ENCODE measurements around the gene CSPG4.
"Not testable (repeated sequence)": the region's sequence is repeated elsewhere in the genome, so short reads cannot be mapped to it uniquely, and the experiment has no call there.

Gene CSPG4, protein sequence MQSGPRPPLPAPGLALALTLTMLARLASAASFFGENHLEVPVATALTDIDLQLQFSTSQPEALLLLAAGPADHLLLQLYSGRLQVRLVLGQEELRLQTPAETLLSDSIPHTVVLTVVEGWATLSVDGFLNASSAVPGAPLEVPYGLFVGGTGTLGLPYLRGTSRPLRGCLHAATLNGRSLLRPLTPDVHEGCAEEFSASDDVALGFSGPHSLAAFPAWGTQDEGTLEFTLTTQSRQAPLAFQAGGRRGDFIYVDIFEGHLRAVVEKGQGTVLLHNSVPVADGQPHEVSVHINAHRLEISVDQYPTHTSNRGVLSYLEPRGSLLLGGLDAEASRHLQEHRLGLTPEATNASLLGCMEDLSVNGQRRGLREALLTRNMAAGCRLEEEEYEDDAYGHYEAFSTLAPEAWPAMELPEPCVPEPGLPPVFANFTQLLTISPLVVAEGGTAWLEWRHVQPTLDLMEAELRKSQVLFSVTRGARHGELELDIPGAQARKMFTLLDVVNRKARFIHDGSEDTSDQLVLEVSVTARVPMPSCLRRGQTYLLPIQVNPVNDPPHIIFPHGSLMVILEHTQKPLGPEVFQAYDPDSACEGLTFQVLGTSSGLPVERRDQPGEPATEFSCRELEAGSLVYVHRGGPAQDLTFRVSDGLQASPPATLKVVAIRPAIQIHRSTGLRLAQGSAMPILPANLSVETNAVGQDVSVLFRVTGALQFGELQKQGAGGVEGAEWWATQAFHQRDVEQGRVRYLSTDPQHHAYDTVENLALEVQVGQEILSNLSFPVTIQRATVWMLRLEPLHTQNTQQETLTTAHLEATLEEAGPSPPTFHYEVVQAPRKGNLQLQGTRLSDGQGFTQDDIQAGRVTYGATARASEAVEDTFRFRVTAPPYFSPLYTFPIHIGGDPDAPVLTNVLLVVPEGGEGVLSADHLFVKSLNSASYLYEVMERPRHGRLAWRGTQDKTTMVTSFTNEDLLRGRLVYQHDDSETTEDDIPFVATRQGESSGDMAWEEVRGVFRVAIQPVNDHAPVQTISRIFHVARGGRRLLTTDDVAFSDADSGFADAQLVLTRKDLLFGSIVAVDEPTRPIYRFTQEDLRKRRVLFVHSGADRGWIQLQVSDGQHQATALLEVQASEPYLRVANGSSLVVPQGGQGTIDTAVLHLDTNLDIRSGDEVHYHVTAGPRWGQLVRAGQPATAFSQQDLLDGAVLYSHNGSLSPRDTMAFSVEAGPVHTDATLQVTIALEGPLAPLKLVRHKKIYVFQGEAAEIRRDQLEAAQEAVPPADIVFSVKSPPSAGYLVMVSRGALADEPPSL (N-terminal part only)

DNA sequence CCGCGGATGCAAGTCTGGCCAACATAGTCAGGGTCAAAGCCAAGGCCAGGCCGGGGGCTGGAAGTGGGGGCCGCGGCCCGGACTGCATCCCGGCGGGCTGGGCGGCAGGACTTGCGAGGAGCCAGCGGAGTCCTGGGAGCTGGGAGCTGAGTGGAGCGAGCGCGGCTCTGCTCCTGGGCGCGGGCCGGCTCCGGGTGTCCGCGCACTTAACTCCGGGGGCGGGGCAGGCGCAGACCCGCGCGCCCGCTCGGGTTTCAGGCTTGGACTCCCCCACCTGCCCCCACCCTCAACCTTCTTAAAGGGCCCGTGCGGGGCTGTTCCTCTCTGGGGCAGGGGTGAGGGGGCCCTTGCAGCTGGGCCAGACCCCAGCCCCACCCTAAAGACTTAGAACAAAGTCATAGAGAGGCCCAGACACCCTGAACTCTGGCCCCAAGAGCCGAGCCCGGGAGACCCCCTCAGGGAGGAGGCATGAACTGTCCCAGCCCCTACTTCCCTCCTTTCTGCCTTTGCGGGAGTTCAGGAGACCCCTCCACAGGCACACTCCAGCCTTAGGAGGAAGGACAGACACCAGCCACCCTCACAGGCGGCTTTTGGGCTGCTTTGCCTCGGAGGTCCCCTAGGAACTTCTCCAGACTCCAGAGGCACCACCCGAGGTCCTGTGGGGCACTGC, at the start of gene CSPG4:
CSPG4 (minus strand) TSS at position 181 of the 670 bp plus-strand sequence; CDS start at position 88, 93 bp downstream.
- DNase-seq, result peak; percentile 13

- not testable (repeated sequence) for DNase-seq
These were observed 49.7 kb upstream of the CSPG4 start for GRCh38 chr15:75762357-75762718.

DNA sequence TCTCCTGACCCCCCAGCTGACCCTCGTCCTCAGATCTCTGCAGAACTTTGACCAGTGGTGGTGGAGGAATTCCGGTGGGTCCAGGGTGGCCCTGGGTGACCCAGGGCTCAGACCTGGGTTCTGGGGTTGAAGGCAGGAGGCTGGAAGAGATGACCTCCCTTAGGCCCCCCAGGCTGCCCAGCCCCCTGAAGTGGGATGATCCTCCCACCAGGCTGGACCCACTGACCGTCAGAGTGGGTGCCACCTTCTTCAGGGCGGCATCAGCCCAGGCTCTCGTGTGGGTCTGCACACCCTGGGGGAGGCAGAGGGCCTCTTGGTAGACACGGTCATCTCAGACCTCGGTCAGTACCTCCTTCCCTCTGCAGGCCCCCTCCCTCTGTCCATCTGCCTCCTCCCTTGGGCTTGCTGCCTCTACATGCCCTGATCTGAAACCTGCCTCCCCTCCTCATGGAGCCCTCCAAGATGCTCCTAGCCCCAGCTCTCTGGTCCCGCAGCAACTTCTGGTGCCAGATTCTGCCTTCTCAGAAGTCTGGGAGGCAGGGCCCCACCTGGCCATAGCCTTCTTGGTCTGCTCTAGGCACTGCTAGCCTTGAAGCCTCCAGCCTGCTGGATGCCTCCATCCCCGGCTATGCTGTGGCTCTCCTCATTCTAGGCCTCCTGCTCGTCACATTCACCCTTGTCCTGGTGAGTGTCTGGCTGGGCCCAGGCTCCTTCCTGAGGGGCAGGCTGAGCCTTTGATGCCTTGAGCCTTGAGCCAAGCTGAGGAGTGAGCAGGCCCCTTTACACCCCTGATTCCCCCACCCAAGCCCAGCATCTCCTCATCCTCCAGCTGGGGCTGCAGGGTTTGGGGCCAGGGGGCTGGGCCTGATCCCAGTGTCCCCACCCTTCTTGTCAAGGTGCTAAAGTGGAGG, 49.1 kb upstream of the CSPG4 start:
- no peak for DNase-seq

GRCh38 chr15:75760704-75761435, 48.2 kb upstream of the CSPG4 start:
- no peak for DNase-seq

- DNase-seq, result not testable (repeated sequence)
These were observed 47.5 kb upstream of the CSPG4 start for GRCh38 chr15:75760131-75760520.

DNA sequence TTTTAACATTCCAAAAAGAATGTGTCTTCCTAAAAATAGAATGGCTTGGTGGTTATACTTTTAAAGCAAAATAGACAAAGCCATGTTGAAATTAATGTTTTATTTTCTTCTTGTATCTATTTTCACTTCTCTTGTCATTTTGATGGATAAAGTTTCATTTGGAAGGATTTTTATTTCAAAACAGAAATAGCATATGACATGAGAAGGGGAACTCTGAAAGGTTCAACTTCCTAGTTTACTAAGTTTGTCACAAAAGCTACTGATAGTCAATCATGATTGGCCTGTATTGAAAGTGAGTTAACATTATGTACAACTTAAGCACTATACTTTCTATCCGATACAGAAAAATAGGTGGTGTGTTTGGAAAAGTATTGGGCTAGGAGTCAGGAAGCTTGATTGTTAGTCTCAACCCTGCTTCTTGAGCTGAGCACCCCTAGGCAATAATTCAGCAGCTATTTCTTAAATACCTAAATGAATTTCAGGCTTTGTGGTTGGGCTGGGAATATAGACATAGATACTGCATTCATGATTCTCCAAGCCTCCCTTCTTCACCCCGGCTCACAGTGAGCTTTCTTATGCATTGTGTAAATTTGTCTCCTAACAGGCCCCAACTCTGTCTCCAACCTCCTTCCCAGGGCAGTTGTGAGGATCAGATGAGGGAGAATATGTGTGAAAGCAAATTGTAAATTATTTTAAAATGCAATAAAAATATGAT, 46.9 kb upstream of the CSPG4 start:
- no peak for DNase-seq

DNA sequence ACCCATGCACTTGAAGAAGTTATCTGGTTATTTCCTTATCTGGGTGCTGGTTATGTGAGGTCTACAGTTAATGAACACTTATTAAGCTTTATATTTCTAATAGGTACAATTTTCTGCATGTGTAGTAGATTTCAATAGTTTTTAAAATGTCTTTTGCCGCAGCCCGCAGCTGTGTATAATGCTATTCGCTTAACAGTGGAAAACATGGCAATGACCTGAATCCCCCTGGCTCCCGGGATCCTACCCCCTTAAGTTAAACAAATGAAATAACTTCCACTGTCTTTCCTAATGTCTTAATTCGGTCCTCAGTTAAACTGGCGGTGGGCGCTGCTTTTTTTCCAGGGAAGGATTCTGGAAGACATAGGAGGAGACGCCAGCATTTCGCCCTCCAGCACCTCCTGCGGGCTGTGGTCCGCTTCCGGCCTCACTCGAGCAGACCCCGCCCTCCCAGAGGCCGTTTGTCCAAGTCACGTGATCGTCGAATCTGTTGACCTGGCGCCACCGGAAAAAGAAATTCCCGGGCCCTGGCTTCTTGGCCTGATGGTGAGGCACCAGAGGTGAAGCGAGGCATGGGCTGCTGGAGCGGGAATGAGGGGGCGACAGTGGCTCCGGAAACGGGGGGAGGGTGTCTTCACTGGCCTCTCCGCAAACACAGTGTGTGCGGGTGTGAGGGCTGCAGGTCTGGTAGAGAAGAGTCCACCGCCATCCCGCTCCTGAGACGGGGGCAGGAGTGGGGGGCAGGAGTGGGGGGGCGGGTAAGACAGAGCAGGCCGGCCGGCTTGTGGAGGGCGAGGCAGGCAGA, 45.6 kb upstream of the CSPG4 start:
- peak; percentile 55 for DNase-seq

GRCh38 chr15:75754871-75755270, 42.2 kb upstream of the CSPG4 start:
- DNase-seq, result not testable (repeated sequence)

DNA sequence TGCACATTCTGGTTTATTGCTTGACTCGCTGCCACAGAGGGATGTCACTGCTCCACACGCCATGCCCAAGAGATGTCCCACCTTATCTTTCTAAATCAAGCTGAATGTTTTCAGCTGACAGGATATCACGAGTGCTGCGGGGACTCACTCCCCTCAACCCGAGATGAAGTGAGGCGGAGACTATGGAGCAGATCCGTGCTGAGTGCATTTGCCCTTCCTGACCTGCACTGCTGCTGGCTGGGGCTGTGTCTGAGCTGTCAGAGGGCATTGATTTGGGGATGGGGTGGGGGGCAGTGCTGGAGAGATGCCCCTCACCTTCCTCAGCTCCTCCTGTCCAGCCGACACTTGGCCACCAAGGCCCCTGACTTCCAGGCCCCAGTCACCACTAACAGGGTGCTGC, 40.5 kb upstream of the CSPG4 start:
- DNase-seq, result no peak

DNA sequence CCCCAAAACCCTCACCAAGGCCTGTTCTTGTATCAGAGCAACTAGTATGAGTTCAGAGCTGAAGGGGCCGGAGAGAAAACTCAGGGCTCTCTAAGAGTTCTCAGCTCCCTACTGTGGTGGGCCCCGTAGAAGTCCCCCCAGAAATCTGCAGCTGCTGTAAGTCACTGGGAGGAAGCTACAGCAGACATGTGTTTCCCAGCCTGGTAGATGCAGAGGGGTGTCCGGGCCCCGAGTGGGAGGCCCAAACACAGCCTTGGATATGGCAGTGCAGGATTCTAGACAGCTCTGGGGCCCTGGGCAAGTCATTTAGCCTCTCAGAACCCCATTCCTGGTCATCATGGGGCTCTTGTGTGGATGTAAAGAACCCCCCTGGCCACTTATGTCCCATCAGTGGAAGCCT, 39.2 kb upstream of the CSPG4 start:
- no peak for DNase-seq

GRCh38 chr15:75751116-75751875, 38.6 kb upstream of the CSPG4 start:
- DNase-seq, result no peak

- no peak for DNase-seq
These were observed 37.8 kb upstream of the CSPG4 start for GRCh38 chr15:75750261-75751050.

DNA sequence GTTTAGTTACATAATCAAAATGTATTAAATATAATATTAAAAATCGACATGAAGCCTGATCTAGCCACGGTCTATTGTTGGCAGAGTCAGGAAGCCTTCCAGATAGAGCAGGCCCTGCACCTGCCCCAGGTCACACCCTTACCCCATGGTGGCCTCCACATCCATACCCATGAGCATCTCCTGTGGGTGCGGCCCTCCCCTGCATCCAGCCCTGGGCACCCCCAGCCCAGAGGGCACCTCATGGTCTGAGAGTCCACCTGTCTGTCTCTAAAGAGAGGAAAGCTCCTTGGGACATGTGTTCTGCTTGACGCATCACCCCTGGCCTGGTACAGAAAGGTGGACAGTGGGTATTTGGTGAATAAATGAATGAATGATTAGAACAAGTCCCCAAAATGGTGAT, 37.2 kb upstream of the CSPG4 start:
- DNase-seq, result no peak

DNA sequence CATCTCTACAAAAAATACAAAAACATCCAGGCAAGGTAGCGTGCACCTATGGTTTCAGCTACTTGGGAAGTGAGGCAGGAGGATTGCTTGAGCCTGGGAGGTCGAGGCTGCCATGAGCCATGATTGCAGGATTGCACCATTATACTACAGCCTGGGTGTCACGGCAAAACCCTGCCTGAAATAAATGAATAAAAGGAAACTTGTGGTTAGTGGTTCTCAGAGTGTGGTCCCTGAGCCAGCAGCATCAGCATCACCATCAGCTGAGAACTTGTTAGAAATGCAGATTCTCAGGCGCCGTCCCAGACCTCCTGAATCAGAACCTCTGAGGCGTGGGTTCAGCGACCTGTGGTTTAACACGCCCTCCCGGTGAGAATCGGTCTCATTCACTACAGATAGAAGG, 36.2 kb upstream of the CSPG4 start:
- not testable (repeated sequence) for DNase-seq

GRCh38 chr15:75747121-75747520, 34.5 kb upstream of the CSPG4 start:
- DNase-seq, result not testable (repeated sequence)

DNA sequence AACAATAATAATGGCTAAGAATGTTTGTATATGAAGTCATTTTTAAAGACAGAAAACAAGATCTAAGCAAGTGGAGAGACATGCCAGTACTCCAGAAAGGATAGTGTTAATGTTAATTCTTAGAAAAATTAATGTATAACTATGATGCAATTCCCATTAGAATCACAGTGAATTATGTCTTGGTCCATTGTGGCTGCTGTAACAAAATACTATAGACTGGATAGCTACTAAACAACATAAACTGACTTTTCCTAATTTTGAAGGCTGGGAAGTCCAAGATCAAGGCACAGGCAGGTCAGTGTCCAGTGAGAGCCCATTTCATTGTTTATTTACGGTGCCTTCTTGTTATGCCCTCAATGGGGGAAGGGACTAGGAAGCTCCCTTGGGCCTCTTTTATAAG, 32.7 kb upstream of the CSPG4 start:
- DNase-seq, result no peak

- not testable (repeated sequence) for DNase-seq
These were observed 29.7 kb upstream of the CSPG4 start for GRCh38 chr15:75742346-75742745.
